HG02884 (cell line): ENCODE data around the gene MMP23B.

Source experiments
- ATAC-seq: cut with Tn5 transposase; IDR thresholded peaks from one replicate; pipeline ENCODE4 v1.9.1; 2021; ENCODE audit warnings: mild to moderate bottlenecking, moderate library complexity; ENCODE audit not compliant: unreplicated experiment

The MMP23B gene

GRCh38 chr1:1602304-1602967 lies 29.5 kb upstream of the MMP23B start:
- ATAC-seq, result no peak

DNA sequence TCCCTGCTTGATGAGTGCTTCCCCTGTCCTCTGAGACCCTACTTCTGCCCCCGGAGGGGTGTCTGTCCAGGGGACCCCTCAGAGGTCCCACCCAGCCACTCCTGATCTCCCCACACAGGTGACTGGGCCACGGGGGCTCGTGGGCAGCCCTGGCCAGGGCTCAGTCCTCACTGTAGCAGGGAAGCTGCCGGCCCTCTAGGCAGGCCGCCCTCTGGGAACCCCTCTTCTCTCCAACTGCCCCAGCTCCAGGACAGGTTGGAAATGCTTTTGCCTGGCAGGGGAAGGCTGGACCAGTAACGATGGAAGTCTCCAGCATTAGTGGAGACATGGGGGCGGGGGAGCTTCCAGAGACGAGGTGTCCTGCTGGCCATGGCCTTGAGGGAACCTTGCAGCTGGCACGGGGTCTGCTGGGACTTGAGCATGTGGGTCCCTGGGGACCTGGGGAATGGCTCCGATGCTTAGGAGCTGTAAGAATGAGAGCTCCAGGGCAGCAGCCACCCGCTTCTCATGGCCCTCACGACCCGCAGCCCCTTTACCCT lies 28.9 kb upstream of the MMP23B start:
- no peak for ATAC-seq

- no peak for ATAC-seq
These were observed 28.2 kb upstream of the MMP23B start for GRCh38 chr1:1603671-1604373.

DNA sequence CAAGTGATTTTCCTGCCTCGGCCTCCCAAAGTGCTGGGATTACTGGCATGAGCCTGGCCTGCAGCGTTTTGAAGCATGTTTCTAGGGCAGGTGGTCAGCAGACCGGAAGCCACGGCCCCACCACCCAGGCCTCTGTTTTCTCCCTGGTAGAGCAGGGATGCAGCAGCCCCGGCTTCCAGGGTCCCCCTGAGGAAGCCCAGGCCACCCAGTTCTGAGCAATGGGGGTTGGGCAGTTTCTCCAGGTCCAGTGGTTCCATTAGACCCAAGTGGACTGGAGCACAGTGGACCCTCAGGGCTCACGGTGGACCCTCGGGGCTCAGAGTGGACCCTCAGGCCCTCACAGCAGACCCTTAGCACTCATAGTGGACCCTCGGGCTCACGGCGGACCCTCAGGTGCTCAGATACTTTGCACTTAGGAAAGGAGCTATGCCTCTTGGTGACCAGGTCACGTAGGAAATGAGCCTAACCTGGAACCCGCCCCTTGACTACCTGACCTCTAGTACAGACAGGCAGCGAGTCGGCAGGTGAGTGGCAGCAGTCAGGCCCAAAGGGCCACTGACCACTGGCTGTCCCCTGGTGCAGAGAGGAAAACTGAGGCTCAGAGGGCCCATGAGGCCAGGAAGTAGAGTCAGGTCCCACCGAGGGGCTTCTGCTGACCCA lies 27.5 kb upstream of the MMP23B start:
- no peak for ATAC-seq

DNA sequence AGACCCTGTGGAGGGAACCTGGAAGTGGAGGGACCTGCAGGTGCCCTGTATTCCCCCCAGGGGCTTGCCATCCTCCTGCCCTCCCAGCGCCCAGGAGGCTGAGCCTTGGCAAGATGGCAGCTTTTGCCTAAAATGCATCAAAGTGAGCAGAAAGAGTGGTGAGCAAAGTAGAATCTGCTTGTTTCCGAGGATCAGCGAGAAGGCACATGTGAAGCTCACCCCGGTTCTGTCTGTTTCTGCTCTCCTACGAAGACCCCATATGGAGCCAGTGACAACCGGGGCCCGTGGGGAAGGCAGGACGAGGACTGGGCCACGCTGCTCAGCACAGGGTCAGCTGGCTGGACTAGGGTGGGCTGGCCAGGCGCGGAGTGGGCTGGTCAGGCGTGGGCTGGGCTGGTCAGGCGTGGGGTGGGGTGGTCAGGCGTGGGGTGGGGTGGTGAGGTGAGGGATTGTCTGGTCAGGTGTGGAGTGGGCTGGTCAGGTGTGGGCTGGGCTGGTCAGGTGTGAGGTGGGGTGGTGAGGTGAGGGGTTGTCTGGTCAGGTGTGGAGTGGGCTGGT lies 26.9 kb upstream of the MMP23B start:
- ATAC-seq, result no peak

- ATAC-seq, result no peak
These were observed 26.2 kb upstream of the MMP23B start for GRCh38 chr1:1605724-1606123.

DNA sequence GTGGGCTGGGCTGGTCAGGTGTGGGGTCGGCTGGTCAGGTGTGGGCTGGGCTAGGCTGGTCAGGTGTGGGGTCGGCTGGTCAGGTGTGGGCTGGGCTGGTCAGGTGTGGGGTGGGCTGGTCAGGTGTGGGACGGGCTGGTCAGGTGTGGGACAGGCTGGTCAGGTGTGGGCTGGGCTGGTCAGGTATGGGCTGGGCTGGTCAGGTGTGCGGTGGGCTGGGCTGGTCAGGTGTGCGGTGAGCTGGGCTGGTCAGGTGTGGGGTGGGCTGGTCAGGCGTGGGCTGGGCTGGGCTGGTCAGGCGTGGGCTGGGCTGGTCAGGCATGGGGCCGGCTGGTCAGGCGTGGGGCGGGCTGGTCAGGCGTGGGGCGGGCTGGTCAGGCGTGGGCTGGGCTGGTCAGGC lies 25.7 kb upstream of the MMP23B start:
- ATAC-seq, result no peak

DNA sequence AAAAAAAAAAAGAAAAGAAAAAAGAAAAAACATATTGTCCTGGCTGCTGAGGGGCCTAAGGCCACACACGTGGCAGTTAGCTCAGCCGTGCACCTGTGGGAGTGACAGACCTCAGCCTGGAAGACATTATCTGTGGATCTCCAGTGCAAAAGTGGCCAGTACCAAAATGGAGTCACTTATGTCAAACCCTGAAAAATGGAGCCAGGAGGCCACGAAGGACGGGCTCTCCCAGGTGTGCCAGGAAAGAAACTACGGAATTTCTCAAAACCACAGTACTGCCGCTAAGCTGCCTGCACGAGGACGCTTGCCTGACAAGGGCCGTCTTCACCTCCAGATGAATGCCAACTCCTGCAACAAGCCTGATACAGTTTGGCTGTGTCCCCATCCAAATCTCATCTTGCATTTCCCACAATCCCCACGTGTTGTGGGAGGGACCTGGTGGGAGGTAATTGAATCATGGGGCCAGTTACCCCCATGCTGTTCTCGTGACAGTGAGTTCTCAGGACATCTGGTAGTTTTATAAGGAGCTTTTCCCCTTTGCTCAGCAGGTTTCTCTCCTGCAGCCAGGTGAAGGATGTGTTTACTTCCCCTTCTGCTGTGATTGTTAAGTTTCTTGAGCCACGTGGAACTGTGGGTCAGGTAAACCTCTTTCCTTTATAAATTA lies 22.0 kb upstream of the MMP23B start:
- ATAC-seq, result no peak

DNA sequence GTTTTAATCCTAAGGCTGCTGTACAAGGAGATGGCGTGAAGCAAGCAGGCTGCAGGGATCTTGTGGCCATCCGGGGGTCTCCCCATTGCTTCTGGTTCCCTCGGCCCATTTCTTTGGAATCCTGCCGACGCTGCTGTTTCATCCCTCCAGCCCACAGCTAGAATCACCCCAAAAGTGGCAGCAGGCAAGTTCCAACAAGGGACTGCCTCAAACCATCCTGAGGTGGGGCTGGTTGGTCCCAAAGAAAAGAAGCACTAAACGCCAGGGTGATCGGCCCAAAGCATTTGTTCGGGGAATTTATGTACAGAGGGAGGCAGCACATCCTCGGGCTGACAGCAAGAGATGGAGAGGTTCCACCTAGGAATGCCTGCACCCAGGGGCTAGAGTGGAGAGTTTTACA lies 21.2 kb upstream of the MMP23B start:
- ATAC-seq, result no peak

DNA sequence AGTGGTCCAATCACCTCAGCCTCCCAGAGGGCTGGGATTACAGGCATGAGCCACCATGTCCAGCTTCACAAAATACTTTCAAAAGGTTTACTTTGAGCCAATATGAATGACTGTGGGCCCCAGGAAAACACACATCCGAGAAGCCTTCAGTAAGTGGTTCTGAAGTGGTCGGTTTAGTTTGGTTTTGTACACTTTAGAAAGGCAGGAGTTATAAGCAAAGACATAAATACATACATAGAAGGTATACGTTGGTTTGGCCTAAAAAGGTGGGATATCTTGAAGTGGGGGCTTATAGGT lies 19.9 kb upstream of the MMP23B start:
- ATAC-seq, result no peak

DNA sequence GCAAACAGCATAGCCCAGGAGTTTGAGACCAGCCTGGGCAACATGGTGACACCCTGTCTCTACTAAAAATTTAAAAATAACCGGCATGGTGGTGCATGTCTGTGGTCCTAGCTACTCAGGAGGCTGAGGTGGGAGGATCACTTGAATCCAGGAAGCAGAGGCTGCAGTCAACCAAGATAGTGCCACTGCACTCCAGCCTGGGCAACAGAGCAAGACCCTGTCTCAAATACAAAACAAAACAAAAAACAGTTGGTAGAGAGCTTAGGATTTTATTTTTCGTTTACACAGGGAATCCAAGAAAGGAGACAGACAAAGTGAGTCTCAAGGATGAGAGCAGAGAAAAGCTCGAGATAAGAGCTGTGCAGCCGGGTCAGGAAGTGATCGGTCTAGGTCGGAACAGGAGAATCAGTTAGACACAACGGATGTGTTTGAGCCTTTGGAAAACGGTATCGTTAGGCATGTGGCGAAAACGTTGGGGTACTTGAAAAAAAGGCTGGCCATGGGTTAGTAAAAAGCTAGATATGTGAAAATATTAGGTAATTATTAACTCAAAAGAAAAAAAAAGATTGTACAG lies 18.4 kb upstream of the MMP23B start:
- no peak for ATAC-seq

- ATAC-seq, result no peak
These were observed 17.6 kb upstream of the MMP23B start for GRCh38 chr1:1614204-1614953.

GRCh38 chr1:1614954-1615255 lies 17.1 kb upstream of the MMP23B start:
- ATAC-seq, result no peak

DNA sequence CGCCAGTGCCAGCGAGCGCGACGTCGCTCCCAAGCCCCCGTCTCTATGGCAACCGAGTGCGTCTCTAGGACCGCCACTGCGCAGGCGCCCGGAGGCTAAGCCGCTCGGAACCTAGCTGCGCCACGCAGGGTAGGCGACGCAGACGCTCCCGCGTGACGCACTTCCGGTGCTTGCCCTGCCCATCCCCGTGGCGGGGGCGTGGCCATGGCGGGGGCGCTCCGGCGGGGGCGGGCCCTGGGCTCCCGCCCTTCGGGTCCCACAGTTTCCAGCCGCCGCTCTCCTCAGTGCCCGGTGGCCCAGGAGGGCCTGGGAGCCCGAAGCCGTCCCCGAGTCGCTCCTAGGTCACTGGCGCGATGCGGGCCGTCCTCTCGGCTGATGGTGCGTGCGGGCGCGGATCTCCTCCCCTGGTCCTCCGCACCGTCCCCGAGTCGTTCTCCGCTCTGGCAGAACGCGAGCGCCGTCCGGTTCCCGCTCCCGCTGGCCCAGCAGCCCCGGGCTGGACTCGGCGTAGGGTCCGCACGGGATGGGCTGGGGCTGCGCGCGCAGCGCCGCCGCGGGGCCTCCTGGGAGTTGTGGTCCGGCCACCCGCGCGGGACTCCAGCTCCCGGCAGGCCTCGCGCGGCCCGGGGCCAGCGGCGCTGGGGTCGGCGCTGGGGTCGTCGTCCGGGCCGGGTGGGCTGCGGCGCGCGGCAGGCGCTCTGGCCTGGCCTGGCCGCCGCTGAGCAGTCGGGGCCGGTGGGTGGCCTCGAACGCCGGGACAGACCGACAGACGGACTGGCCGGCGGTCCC lies 16.5 kb upstream of the MMP23B start, which contains the start of gene MIB2:
Gene MIB2 (plus strand): TSS at position 245 of the 789 bp plus-strand sequence. CDS start 7,953 bp downstream, outside the sequence.
- ATAC-seq, result peak; percentile 82

- ATAC-seq, result peak; percentile 23
These were observed 15.8 kb upstream of the MMP23B start for GRCh38 chr1:1616045-1616790.

- no peak for ATAC-seq
These were observed 15.1 kb upstream of the MMP23B start for GRCh38 chr1:1616838-1617237.

GRCh38 chr1:1617516-1617915 lies 14.5 kb upstream of the MMP23B start:
- no peak for ATAC-seq

DNA sequence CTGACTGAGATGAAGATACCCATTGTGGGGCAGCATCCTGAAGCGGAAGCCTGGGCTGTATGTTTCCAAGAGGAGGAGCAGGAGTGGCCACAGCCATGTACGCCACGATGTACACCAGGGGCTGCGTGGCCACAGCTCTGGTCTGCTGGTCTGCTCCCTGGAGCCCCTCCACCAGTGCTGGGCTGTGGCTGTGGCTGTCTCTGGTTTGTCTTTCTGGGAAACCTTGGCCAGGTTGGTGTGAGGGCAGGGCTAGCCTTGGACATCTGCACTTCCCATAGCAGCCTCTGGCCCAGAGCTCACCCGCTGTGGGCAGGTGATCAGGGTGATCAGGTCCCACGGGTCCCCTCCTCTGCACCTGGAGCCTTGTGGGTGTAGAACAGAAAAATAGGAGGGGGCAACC lies 14.0 kb upstream of the MMP23B start:
- no peak for ATAC-seq
